Activated CD8-positive, alpha-beta memory T cell treated with anti-CD3 and anti-CD28 coated beads for 36 hours (primary cell): ENCODE measurements around the gene CDHR5. TPM values are rescaled to one million over a fixed set of nuclear protein-coding genes. Genes with fewer than 3 reads are reported as not detected.

Source experiments
- CTCF ChIA-PET: fragments of 350-600 bp; sonication (Branson Sonifier 250); formaldehyde crosslinking; loops from one replicate; lab custom pipeline; 2021; ENCODE audit warnings: antibody characterized with exemption; lab: Charles Lee
- POLR2A ChIA-PET: fragments of 350-600 bp; sonication (Branson Sonifier 250); formaldehyde crosslinking; loops from one replicate; lab custom pipeline; 2021; ENCODE audit warnings: antibody characterized with exemption; lab: Charles Lee
- total RNA-seq, 2 experiments: library from RNA; stranded (reverse); gene quantifications; one replicate each; pipeline ENCODE4 v1.2.3, GENCODE V29; 2021

Gene CDHR5
- total RNA-seq, 2 experiments from 2014 or later, result not detected

DNA sequence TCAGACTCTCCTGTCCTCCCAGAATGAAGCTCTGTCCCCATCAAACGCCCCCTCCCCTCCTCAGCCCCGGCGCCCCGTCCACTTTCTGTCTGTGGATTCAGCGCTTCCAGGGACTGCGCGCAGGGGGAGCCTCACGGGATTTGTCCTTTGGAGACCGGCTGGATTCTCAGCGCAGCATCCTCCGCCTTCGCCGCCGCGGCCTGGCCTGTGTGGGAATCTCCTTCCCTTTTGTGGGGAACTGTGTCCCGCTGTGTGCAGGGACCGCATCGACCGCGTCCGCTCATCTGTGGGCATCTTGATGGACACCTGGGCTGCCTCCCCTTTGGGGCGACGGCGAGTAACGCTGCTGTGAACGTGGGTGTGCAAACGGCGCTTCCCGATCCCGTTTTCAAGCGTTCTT is 3.3 kb upstream of the CDHR5 start:
- ChIA-PET POLR2A (no interaction called here), CTCF (no interaction called here)

DNA sequence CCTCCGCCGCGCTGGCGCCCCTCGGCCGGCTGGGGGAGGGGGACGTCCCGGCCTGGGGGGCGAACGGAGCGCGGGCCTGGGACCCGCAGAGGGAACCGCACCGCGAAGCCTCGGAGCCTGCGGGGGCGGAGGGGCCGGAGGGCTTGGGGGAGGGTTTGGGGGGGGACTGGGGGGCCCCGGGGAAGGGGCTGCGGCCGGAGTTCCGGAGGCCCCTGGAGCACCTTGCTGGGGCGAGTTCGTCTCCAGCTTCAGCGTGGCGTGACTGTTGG is 2.5 kb upstream of the CDHR5 start:
- ChIA-PET CTCF (no interaction called here), POLR2A (interaction anchor here (0.6 kb wide), 1 partner anchor 15 kb away, joined by 3 read pairs; no protein-coding TSS in a partner anchor)

DNA sequence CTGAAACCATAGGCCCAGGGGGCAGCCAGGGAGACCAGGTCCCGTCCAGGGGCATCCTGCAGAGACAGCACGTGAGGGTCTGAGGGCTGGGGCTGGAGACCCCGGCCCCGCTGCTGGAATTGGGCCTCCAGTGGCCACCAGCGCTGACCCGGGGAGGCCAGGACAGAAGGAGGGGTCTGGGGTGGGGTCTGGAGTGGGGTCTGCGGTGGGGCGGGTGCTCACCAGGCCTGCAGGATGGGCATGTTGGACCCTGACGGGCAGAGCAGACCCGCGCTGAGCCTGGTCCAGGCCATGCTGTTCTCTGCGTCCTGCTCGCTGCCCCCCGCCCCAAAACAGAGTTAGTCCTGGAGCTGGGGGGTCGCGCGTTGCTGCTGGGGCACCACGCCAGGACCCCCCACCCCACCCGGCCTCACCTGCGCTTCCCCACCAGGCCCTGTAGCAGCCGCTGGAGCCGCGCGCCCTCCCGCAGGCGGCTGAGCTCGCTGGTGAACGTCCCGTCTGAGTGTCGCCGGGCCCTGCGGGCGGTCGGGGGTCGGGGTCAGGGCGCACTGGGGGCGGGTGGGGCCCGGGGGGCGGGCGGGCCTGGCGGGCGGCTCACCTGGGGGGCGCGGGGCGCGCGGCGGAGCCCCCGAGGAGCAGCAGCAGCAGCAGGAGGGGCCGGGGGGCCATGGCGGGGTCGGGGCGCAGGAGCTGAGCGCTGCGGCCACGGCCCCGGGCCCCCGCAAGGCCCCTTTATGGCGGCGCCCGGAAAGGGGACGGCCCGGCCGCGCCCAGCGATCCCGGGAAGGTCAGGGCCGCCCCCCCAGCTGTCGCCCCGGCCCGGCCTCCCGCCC is 1.9 kb upstream of the CDHR5 start, which contains the start of gene SCT:
Gene SCT, minus strand, starts transcription at position 707 of the 833 bp plus-strand sequence. Its CDS starts 38 bp downstream, at position 669.
- POLR2A ChIA-PET, result interaction anchor here (0.6 kb wide), 1 partner anchor 14 kb away, joined by 3 read pairs; no protein-coding TSS in a partner anchor
- CTCF ChIA-PET, result no interaction called here

GRCh38 chr11:625636-626268 is 997 bp upstream of the CDHR5 start:
- ChIA-PET CTCF (no interaction called here), POLR2A (no interaction called here)

- ChIA-PET POLR2A (no interaction called here), CTCF (no interaction called here)
These were observed 603 bp downstream of the CDHR5 start for GRCh38 chr11:623999-624704.

DNA sequence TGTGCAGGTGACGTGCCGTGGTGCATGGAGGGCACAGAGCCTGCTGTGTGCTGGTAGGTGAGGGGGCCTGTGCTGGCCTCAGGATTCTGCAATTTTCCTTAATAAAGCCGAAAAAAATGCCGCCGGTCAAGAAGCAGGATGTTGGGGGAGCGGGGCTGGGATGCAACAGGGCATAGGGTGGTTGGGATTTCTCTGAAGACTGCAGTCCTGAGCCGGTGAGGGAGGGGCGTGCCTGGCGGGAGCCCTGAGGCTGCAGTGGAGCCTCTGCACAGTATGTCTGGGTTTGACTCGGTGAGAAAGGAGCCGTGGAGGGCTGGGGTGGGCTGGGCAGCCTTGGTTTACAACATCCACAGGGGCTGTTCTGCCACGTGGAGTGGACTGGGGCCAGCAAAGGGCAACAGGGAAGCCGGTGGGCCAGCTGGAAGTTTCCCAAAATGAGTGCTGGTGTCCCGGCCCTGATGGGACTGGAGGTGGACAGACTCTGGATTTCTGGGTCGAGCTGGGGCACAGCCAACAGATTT is 1.3 kb downstream of the CDHR5 start:
- ChIA-PET CTCF (no interaction called here), POLR2A (no interaction called here)

GRCh38 chr11:621838-622237 is 2.9 kb downstream of the CDHR5 start:
- ChIA-PET POLR2A (no interaction called here), CTCF (interaction anchor here (0.7 kb wide), 1 partner anchor 45 kb away, joined by 3 read pairs; no protein-coding TSS in a partner anchor)

DNA sequence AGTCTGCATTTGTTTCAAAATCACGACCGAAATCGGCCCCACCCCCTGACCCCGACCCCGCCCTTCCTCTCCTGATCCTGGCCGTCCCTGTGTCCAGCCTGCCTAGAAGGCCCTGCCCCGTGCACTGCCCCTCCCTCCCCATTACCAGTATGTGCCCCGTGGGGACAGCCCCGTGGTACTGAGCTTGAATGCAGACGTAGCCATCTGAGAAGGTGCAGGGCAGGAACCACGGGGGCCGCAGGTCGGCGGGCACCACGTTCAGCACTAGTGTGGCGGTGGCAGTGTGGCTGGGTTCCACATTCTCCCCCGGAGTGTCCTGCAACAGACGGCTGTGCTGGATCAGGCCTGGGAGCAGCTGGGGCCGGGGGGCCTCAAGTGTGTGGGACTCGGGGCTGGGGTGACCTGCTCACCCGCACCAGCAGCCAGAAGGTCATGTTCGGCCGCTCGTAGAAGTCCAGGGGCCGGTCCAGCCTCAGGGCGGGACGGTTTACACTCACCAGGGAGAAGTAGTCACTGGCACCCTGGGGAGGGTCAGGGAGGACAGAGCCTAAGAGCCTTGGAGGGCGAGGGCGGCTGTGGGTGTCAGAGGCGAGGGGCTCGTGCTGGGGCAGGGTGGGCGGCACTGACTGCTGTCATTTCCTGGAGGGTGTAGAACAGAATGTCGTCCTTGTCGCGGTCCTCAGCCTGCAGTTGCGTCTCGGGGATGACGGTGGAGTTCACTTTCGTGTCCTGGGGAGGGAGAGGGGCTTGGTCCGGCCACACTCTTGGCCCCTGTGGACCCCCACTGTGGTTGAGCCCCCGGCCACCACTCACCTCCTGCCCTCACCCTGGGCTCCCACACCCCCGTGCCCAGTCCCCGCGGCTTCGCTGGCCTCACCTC is 3.6 kb downstream of the CDHR5 start:
- POLR2A ChIA-PET, result no interaction called here
- CTCF ChIA-PET, result interaction anchor here (1.0 kb wide), 1 partner anchor 96 kb away, joined by 3 read pairs; no protein-coding TSS in a partner anchor

DNA sequence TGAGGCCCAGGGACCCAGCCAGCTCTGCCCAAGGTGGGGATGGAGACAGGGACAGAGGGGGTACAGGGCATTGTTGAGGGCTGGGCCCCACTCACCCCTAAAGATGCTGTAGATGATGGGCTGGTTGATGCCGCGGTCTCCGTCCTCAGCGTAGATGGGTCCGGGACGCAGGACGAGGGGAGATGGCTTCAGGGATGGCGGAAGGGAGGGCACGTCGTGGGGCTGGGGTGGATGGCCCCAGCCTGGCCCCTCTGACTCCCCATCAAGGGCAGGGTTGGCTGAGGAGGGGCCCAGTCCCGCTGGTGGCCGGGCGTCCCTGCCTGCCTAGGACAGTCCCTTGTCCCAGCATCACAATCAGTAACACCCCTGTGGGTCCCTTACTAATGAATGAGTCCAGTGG is 4.6 kb downstream of the CDHR5 start:
- POLR2A ChIA-PET, result no interaction called here
- CTCF ChIA-PET, result no interaction called here

GRCh38 chr11:619628-620050 is 5.1 kb downstream of the CDHR5 start:
- ChIA-PET POLR2A (no interaction called here), CTCF (no interaction called here)

DNA sequence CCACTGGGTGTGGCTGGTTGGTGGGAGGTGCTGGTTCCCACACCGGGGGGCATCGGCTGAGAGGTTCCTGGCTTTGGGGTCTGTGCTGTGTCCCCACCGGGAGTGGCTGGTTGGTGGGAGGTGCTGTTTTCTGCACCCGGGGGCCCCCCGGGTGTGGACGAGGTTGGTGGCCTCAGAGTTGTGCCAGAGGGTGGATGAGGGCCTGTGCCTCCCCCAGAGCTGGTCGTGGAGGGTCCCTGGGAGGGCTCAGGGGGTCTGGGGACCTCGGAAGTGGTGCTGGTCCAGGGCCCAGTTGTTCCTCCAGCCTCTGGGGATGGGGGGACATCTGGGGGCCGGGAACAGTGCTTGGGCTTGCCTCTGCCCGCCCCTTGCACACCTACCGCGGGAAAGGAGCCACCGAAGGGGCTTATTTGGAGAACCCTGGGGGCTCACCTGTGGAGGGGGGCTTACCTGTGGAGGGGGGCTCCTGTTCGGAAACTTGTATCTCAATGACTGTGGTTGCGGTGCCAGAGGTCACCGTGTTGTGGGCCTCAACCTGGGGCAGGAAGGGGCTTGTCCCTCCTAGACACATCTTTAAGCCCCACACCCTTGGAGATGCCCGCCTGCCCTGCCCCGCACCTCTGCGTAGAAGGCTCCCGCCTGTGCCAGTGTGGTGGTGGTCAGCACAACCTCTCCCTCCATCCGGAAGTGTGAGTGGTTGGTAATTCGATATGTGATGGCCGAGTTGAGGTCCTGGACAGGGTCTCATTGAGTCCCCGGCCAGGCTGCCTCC is 5.7 kb downstream of the CDHR5 start:
- CTCF ChIA-PET, result interaction anchor here (0.6 kb wide), 1 partner anchor 26 kb away, joined by 3 read pairs; no protein-coding TSS in a partner anchor
- POLR2A ChIA-PET, result no interaction called here

DNA sequence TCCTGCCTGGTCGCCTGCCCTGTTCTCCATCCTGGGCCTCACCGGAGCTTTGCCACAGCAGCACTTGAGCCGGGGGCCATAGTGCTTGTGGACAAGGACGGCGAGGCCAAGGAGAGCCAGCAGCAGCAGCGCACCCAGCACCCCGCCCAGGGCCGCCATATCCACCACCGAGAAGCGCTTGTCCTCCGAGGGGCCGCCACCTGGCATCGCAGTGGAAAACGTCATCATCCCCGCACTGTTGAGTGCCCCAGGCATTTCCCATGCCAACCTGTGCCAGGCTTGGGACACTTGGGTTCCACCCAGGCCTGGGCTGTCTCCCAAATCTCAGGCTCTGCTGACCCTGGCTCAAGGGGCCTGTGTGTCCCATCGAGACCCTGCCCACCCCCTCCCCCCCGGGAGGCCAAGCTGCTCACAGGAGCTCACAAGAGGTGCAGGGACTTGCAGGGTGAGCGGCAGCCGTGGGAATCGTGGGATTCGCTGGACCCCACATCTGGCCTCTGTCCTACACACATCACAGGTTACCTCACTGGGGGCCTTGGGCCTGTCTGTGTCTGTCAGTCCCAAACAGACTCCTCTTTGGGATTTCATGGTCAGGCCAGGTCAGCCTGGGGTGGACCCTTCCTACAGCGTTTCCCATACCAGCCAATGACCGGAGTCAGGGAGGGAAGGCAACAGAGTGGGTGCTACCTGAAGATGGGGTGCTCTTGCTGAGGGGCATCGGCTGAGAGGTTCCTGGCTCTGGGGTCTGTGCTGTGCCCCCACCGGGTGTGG is 6.7 kb downstream of the CDHR5 start:
- POLR2A ChIA-PET, result no interaction called here

GRCh38 chr11:617199-617911 is 7.4 kb downstream of the CDHR5 start:
- POLR2A ChIA-PET, result no interaction called here
- CTCF ChIA-PET, result interaction anchor here (3.1 kb wide), 1 partner anchor 106 kb away, joined by 9 read pairs; no protein-coding TSS in a partner anchor

More for the DNA sequence above, 6.7 kb downstream of the CDHR5 start:
- CTCF ChIA-PET, result interaction anchor here (0.6 to 3.1 kb wide), 2 partner anchors 27 to 105 kb away, joined by 3 to 9 read pairs; no protein-coding TSS in a partner anchor

GRCh38 chr11:616320-617198 is 8.2 kb downstream of the CDHR5 start:
- POLR2A ChIA-PET, result interaction anchor here (0.7 to 2.5 kb wide), 3 partner anchors 38 to 160 kb away, joined by 3 to 9 read pairs (median 3); partner anchors contain the start of gene PHRF1
- CTCF ChIA-PET, result interaction anchor here (1.1 to 3.1 kb wide), 2 partner anchors 105 to 107 kb away, joined by 3 to 9 read pairs; no protein-coding TSS in a partner anchor
